GM23338 (cell line): ENCODE data around the gene EFEMP1. TPM values are rescaled to one million over a fixed set of nuclear protein-coding genes. Genes with fewer than 3 reads are reported as not detected.

Experiments used
- ATAC-seq: fragments of 200-7000 bp; cut with Tn5 transposase; 3 replicates; pipeline ENCODE4 v1.9.1; 2020
- DNase-seq: peaks from one replicate; pipeline ENCODE4 v3.0.0-alpha.2; 2015; ENCODE audit warnings: low spot score
- H2AFZ ChIP-seq: fragments of 200-600 bp; sonication (generic); 2 replicates; pipeline ENCODE4 v1.8.0; 2016; ENCODE audit warnings: antibody characterized with exemption, mild to moderate bottlenecking, moderate library complexity
- H3F3A ChIP-seq: fragments of 200-600 bp; sonication (generic); replicated peaks from 2 replicates; pipeline ENCODE4 v1.8.0; 2017; ENCODE audit warnings: antibody characterized with exemption, mixed run types, low read depth
- H3K27ac ChIP-seq: fragments of 200-600 bp; sonication (generic); 2 replicates; pipeline ENCODE4 v1.6.1; 2016; ENCODE audit warnings: low read depth
- H3K27me3 ChIP-seq: fragments of 200-600 bp; sonication (generic); 2 replicates; pipeline ENCODE4 v1.8.0; 2016; ENCODE audit warnings: mild to moderate bottlenecking, mixed run types, moderate library complexity; ENCODE audit not compliant: insufficient read depth
- H3K36me3 ChIP-seq: fragments of 200-600 bp; sonication (generic); 2 replicates; pipeline ENCODE4 v1.8.0; 2016; ENCODE audit warnings: mild to moderate bottlenecking; ENCODE audit not compliant: insufficient read depth
- H3K4me1 ChIP-seq: fragments of 200-600 bp; sonication (generic); 2 replicates; pipeline ENCODE4 v1.8.0; 2016; ENCODE audit warnings: mild to moderate bottlenecking, moderate library complexity; ENCODE audit not compliant: insufficient read depth
- H3K4me2 ChIP-seq: fragments of 200-600 bp; sonication (generic); 2 replicates; pipeline ENCODE4 v1.7.1; 2017; ENCODE audit warnings: mixed run types
- H3K4me3 ChIP-seq: fragments of 200-600 bp; sonication (generic); 2 replicates; pipeline ENCODE4 v1.6.1; 2016; ENCODE audit warnings: mixed run types
- H3K79me2 ChIP-seq: fragments of 200-600 bp; sonication (generic); replicated peaks from 2 replicates; pipeline ENCODE4 v1.8.0; 2017; ENCODE audit warnings: mild to moderate bottlenecking; ENCODE audit not compliant: insufficient read depth
- H3K9me2 ChIP-seq: fragments of 200-600 bp; sonication (generic); 2 replicates; pipeline ENCODE4 v1.8.0; 2017; ENCODE audit not compliant: insufficient read depth
- H4K20me1 ChIP-seq: fragments of 200-600 bp; sonication (generic); replicated peaks from 2 replicates; pipeline ENCODE4 v1.8.0; 2017; ENCODE audit warnings: mild to moderate bottlenecking; ENCODE audit not compliant: insufficient read depth
- H3K27ac Mint-ChIP-seq: 2 replicates; pipeline ENCODE4 v1.8.0; 2020; ENCODE audit warnings: inconsistent platforms, mild to moderate bottlenecking, moderate library complexity, mixed read lengths
- H3K27me3 Mint-ChIP-seq: 3 replicates; pipeline ENCODE4 v1.8.0; 2022; ENCODE audit warnings: low read depth, mild to moderate bottlenecking, moderate library complexity, mixed read lengths, inconsistent platforms; ENCODE audit not compliant: insufficient read depth, poor library complexity
- H3K36me3 Mint-ChIP-seq: 3 replicates; pipeline ENCODE4 v1.8.0; 2021; ENCODE audit warnings: low read depth, mild to moderate bottlenecking, inconsistent platforms, moderate library complexity, mixed read lengths
- H3K4me1 Mint-ChIP-seq: 3 replicates; pipeline ENCODE4 v1.8.0; 2020; ENCODE audit warnings: mild to moderate bottlenecking, inconsistent platforms, mixed read lengths
- H3K4me3 Mint-ChIP-seq: 3 replicates; pipeline ENCODE4 v1.8.0; 2021; ENCODE audit warnings: moderate library complexity, mild to moderate bottlenecking, inconsistent platforms, mixed read lengths
- H3K9me3 Mint-ChIP-seq: 3 replicates; pipeline ENCODE4 v1.8.0; 2020; ENCODE audit warnings: moderate library complexity, mild to moderate bottlenecking, inconsistent platforms, mixed read lengths
- CTCF ChIP-seq, 2 experiments: fragments of 200-600 bp in 1 of 2; sonication (generic) in 1 of 2; conservative IDR thresholded peaks; 2 replicates each; pipeline versions ENCODE4 v1.5.1 to v1.6.1; 2016 to 2017; ENCODE audit warnings: antibody characterized with exemption in 2 of 2, low read depth in 2 of 2, mild to moderate bottlenecking in 2 of 2, moderate library complexity in 1 of 2
- ETS1 ChIP-seq: IDR thresholded peaks from 2 replicates; pipeline ENCODE4 v1.6.1; 2016; ENCODE audit warnings: antibody characterized with exemption
- EZH2 ChIP-seq: fragments of 200-600 bp; sonication (generic); IDR thresholded peaks from one replicate; pipeline ENCODE4 v1.8.0; 2017; ENCODE audit warnings: antibody characterized with exemption, mild to moderate bottlenecking, low read depth; ENCODE audit not compliant: unreplicated experiment
- EZH2phosphoT487 ChIP-seq: fragments of 200-600 bp; sonication (generic); IDR thresholded peaks from one replicate; pipeline ENCODE4 v1.8.1; 2018; ENCODE audit warnings: antibody characterized with exemption; ENCODE audit not compliant: unreplicated experiment
- POLR2AphosphoS5 ChIP-seq: IDR thresholded peaks from 2 replicates; pipeline ENCODE4 v1.6.1; 2016; ENCODE audit warnings: antibody characterized with exemption, low read depth
- REST ChIP-seq: IDR thresholded peaks from one replicate; pipeline ENCODE4 v1.6.1; 2018; ENCODE audit warnings: antibody characterized with exemption; ENCODE audit not compliant: unreplicated experiment
- STAT1 ChIP-seq: IDR thresholded peaks from one replicate; pipeline ENCODE4 v1.6.1; 2016; ENCODE audit warnings: antibody characterized with exemption; ENCODE audit not compliant: unreplicated experiment
- ZNF114 ChIP-seq: fragments of 250-450 bp; sonication (Bioruptor Pico); IDR thresholded peaks from 2 replicates; pipeline ENCODE4 v1.5.0; 2020; ENCODE audit warnings: mild to moderate bottlenecking, moderate library complexity
- ZNF331 ChIP-seq: fragments of 250-450 bp; sonication (Bioruptor Pico); IDR thresholded peaks from 2 replicates; pipeline ENCODE4 v1.5.0; 2020; ENCODE audit warnings: low read depth, mild to moderate bottlenecking, moderate library complexity
- polyA plus RNA-seq: library from polyadenylated mRNA; unstranded; fragments of >200 nt; fragmentation: Nextera tagmentation; extraction: Ambion mirVana; gene quantifications from 2 replicates; pipeline ENCODE4 v1.2.1, GENCODE V29; 2016
- total RNA-seq: library from RNA; depleted of rRNA; stranded (reverse); fragments of >200 nt; shearing (Covaris generic); gene quantifications from 2 replicates; pipeline ENCODE4 v1.2.3, GENCODE V29; 2014

Gene EFEMP1
- total and polyA plus RNA-seq, 2 experiments from 2014 or later = 12.6 to 22.5 TPM

- TF ChIP-seq REST (no peak), ZNF114 (CRISPR knock-in tag) (no peak), STAT1 (no peak), CTCF (conservative IDR thresholded peaks at IDR 0.05; ENCODE audit: low read depth in 2 of 2) (no peak), ZNF331 (CRISPR knock-in tag) (no peak), ETS1 (no peak)
Observed at GRCh38 chr2:55879976-55880375, 43.6 kb downstream of the EFEMP1 start (continued).

DNA sequence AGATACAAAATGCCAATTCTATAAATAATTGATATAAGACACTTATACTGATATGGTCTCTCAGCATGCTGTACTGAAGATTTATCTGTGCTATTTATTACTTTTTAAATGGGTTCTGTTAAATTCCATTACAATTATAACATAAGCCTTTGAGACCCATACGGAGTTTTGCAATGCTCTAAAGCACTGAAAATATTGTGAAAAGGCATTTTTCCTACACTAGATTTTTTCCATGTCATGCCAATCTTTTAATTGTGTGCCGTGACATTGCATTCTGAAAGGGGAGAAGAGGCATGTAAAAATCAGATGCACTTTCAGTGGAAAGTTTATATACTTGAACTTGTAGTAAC is 46.5 kb downstream of the EFEMP1 start:
- Mint-ChIP-seq H3K36me3 (no peaks in the 10 kb centered on the region), H3K4me1 (no peaks in the 10 kb centered on the region), H3K27me3 (peaks cover 2% of the 10 kb centered on the region), H3K27ac (no peak overlapping the region), H3K4me3 (no peak overlapping the region), H3K9me3 (no peaks in the 10 kb centered on the region)
- no peaks in the 10 kb centered on the region for H3K4me1 ChIP-seq
- H4K20me1 ChIP-seq = 0 out of 2 replicates have a peak, but pooled peaks cover 5% of the 10 kb centered on the region
- H3K4me2 ChIP-seq = no peak overlapping the region
- no peak overlapping the region for H2AFZ ChIP-seq
- H3K4me3 ChIP-seq = no peak overlapping the region
- DNase-seq (no peak), ATAC-seq (no peak)
- no peak overlapping the region for H3K27ac ChIP-seq
- H3K36me3 ChIP-seq = no peaks in the 10 kb centered on the region
- H3F3A ChIP-seq = no peaks in the 10 kb centered on the region
- no peaks in the 10 kb centered on the region for H3K79me2 ChIP-seq
- H3K9me2 ChIP-seq = no peaks in the 10 kb centered on the region
- H3K27me3 ChIP-seq = no peaks in the 10 kb centered on the region
- TF ChIP-seq EZH2phosphoT487 = no peak
- no peak for TF ChIP-seq REST
- TF ChIP-seq EZH2 = no peak
- no peak for TF ChIP-seq ZNF114 (CRISPR knock-in tag)
- TF ChIP-seq POLR2AphosphoS5 = no peak
